Lung microvascular endothelial cell (primary cell): ENCODE results near the gene STIL. TPM values are rescaled to one million over a fixed set of nuclear protein-coding genes. Genes with fewer than 3 reads are reported as not detected.
A peak's percentile ranks its signal among the peaks of the same experiment; 100 is the strongest.
"Not testable (repeated sequence)": the region's sequence is repeated elsewhere in the genome, so short reads cannot be mapped to it uniquely, and the experiment has no call there.

ENCODE experiments used
- DNase-seq, 2 donors: peaks; one replicate each; pipeline versions ENCODE4 v3.0.0 to v3.0.0-alpha.2; 2010; ENCODE audit warnings: low read depth in 2 of 2
- total RNA-seq: library from RNA; depleted of rRNA; stranded (reverse); fragments of >200 nt; gene quantifications from 2 replicates; pipeline ENCODE4 v1.2.1, GENCODE V29; 2014

STIL gene
- total RNA-seq, 1 donor from 2014 or later = 2.6 TPM

GRCh38 chr1:47323599-47324031, 9.7 kb upstream of the STIL start:
- no peak for DNase-seq

GRCh38 chr1:47319968-47320367, 6.0 kb upstream of the STIL start:
- not testable (repeated sequence) for DNase-seq

GRCh38 chr1:47317841-47318240, 3.9 kb upstream of the STIL start:
- DNase-seq = peak in 1 of 2 donors; percentile 16

DNA sequence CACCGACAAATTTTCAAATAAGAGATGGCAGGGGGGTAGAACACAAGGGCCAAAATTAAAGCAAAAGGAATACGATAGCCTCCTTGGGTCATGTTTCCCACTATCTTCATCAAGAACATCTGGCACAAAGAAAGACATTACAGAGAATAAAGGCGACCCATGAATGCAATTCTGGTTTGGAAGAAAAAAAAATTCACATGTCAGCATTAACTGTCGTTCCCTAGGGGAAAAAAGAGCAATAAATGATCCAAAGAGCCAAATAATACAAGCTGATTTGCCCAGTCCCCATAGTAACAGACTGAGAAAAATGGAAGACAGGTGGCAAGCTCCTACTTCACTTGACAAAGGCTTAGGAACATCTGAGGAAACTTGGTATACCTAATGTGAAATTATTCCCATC, 4.5 kb downstream of the STIL start:
- no peak for DNase-seq

DNA sequence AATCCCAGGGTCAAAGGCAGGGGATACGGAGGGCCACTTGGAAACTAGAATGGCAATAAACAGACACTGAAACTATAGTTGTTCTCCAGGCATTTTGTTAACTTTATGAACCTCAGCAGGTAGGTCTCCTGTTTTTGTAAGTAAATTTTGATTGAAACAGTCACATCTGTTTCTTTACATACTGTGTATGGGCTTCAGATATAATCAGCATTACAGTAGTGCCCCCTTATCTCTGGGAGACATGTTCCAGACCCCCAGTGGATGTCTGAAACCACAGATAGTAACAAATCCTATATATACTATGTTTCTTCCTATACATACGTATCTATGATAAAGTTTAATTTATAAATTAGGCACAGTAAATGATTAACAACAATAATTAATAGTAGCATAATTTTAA, 11.5 kb downstream of the STIL start:
- no peak for DNase-seq

DNA sequence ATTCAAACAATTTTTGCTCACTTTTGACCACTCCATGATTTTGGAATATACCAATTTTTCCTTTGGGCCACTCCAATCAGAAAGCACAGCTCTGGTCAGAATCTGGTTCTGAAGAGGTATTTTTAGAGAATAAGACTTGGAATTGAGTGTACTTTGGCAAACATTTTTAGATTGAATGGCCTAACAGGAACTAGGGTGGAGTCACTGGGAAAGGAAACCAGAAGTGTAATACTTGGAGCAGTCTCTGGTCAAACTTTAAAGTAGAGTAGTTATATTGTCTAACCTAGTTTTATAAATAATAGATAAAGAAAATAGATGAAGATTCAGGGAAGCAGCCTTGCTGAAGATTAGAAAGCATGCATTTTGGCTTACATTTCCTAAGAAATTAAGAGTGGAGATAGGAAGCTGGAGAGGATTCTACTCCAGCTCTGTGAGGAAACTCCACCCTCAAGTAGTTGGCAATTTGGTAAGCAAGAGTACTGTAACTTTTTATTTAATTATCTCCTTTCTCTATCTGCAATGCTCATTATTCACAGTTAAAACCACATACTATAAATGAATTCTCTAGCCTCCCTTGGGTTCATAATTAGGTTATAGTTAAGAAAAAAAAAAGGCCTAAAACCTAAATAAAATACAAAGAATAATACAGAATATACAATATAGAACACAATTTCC, 15.8 kb downstream of the STIL start:
- peak; percentile 26 to 35 for DNase-seq

DNA sequence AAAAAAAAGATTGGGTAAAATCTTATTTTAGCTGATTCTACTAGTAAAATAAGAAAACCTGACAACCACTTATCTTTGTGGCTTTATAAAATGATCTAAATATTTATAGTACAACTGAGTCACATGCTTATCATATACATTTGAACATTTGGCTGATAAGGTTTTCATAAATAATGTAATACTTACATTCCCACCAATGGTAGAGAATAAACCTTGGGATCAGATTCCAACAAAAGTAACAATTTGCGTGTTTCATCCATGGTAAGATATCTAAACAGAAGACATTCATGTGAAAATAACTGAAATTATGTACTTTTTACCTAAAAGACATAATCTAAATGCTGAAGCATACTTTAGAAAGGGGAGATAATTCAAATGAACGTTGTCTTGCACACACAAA, 18.4 kb downstream of the STIL start:
- no peak for DNase-seq

DNA sequence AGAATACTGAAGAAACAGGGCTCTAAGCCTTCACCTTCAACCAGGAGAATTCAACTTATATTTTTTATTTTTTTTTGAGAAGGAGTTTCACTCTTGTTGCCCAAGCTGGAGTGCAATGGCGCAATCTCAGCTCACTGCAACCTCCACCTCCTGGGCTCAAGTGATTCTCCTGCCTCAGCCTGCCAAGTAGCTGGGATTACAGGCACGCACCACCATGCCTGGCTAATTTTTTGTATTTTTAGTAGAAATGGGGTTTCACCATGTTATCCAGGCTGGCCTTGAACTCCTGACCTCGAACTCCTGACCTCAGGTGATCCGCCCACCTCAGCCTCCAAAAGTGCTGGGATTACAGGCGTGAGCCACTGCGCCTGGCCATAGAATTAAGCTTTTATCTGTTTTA, 19.1 kb downstream of the STIL start:
- DNase-seq = not testable (repeated sequence)

GRCh38 chr1:47288116-47288515, 25.8 kb downstream of the STIL start:
- DNase-seq = not testable (repeated sequence)

DNA sequence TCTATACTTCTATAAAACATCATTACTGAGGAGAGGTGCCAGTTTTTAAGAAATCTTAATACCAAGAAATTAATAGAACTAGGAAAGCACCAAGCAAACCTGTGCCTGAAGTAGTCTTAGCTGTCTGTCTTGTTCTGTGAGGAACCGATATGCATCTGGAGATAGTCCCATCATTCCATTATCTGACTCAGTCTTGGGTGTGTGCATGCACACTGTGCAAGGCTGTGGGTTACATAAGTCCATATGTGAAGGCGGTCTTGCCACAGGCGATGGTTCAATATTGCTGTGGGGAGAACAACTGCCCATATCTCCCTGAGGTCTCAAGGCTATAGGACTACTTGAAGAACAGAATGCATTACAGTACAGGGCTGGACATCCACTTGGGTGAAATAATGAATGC, 33.8 kb downstream of the STIL start:
- no peak for DNase-seq

- DNase-seq = no peak
Observed at GRCh38 chr1:47276850-47277249, 37.1 kb downstream of the STIL start.

GRCh38 chr1:47275811-47276210, 38.1 kb downstream of the STIL start:
- peak in 1 of 2 donors; percentile 55 for DNase-seq

- DNase-seq = not testable (repeated sequence)
Observed at GRCh38 chr1:47265529-47265928, 48.4 kb downstream of the STIL start.

DNA sequence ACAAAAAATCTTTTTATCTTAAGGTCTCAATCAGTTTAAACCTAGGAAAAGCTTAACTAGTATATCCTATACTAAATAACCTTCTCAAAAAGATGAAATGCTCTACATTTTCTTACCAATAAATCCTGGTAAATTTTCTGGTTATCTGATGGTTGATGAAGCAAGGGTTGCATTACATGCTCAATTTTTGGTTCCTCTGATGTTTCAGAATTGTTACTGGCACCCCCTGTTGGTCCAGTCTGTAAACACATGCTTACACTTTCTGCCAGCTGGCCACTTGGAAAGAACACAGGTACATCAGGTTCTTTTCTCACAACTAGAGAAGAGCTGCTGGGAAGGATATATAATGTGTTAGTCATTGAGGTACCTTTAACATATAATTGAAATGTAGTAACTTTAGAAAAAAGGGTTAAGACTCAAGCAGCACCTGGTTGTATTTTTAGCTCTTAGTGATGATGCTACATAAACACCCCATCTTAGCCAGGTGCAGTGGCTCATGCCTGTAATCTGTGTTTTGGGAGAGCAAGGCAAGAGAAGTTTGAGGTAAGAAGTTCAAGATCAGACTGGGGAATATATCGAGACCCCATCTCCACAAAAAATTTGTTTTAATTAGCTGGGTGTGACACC, 51.0 kb downstream of the STIL start:
- peak; percentile 68 to 82 for DNase-seq

GRCh38 chr1:47257224-47257623, 56.7 kb downstream of the STIL start:
- no peak for DNase-seq

DNA sequence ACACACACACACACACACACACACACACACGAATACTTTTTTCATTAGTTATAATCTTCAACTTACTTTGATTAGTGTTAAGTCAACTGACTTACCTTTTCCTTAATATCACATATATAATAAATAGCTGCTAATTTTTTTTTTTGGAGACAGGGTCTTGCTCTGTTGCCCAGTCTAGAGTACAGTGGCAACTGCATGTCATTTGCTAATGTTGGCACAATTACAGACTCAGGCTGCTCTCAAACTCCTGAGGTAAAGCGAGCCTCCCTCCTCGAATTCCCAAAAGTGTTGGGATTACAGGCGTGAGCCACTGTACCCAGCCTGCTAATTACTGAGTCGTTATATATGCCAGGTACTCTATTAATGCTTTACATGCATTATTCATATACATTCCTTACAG, 61.2 kb downstream of the STIL start:
- no peak for DNase-seq

DNA sequence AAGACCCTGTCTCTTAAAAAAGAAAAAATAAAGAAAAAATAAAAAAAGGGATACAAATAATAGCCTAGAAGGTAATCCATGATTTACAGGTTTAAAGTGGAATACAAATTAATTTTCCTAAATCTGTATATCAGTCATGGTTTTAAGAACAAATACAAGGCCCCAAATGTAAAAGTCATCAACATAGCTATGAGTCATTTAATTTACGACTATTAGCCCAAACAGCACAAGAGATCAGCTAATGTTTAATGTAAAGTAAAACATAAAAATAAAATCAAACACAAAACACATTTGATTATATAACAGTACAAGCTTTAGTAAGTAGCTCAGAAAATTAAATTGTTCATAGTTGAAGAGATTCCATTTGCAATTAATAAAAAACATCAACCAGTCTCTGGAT, 61.6 kb downstream of the STIL start:
- no peak for DNase-seq

DNA sequence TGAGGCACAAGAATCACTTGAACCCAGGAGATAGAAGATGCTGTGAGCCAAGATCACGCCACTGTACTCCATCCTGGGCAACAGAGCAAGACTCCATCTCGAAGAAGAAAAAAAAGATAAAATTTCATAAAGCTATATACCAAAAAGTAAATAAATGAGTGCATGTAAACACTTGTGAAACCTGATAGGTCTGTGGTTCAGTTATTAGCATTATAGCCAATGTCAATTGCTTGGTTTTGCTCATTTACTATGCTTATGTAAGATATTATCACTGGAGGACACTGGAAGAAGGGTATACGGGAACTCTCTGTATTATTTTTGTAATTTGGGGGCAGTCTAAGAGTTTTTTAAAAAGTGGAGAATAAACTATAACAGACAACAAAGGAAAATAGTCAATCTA, 64.2 kb downstream of the STIL start:
- DNase-seq = no peak

DNA sequence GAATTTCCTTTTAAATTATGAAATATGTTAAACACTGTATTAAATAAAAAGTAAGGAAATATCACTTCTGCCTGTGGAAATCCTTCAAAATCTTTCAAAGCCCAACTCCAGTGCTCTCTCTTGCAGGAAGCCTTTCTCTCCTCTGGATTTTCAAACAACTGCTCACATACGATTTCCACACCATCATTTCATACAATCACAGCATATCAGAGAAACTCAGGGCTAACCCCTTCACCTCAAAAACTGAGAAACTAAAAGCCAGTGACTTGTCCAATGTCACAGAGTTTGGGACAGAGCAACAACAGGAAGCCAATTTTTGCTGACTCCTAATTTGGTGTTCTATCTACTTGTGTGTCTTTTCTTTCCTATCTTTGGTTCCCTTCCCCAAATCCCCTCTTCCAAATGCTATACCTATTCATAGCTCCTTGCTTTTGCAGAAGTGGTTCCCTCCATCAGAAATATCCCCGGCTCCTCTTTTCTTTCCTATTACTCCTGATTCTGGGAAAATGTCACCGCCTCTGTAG, 69.5 kb downstream of the STIL start:
- DNase-seq = no peak

DNA sequence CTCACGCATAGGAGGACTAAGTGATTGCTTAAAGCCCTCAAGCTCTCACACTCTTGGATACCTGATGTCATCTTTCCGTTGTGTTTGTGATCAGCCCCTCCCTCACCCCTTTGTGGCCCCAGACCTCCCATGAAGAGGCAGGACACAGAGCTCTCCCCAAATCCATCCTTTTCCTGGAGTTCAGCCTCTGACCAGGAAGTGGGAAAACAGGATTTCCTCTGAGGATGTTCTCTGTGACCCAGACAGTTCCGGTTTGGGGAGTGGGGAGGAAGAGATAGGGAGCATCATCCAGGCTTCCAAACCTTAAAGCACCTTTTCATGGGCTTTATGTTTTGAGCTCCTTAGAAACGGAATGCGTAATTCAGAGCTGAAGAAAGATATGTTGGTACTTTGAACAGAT, 70.0 kb downstream of the STIL start:
- DNase-seq = no peak

GRCh38 chr1:47241114-47242113, 72.5 kb downstream of the STIL start:
- peak; percentile 72 to 78 for DNase-seq
